DMS53 (cell line): ENCODE data around the gene NCOA5.
"Not testable (repeated sequence)": the region's sequence is repeated elsewhere in the genome, so short reads cannot be mapped to it uniquely, and the experiment has no call there.

Source experiments
- DNase-seq: peaks from one replicate; lab custom pipeline; 2025; lab: John Stamatoyannopoulos, UW

The NCOA5 gene

DNA sequence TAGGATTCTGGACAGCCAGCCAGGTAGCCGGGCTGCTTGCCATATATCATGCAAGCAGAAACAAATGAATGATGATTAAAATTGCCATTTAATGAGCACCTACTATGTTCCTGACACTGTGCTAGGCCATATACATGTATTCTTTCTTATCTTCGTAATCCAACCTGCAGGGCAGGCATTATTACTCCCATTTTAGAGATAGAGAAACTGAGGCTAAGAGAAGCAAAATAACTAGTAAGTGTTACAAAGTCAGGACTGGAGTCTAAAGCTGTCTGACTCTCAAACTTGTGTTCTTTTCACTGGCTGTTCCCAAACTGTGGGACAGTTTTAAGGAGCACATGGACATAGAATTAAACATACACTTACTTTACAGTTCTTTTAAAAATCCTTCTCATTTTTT lies 30.4 kb upstream of the NCOA5 start:
- DNase-seq: no peak

DNA sequence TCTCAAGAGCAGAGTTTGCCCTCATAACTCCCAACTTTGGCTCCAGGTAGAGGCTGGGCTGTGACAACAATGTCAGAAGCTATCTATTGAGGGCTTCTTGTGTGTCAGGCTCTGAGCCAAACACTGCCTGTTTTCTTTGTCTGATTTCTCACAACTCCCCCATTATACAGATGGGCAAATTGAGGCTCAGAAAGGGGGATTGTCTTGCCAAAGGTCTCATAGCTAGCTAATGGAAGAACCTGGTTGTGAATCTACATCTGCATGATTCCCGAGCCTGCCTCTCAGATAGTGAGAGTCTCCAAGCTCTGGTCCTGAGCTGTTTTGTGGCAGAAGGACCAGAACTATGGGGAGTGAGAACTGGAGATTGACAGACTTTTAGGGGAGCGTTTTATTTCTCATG lies 29.8 kb upstream of the NCOA5 start:
- DNase-seq: no peak

DNA sequence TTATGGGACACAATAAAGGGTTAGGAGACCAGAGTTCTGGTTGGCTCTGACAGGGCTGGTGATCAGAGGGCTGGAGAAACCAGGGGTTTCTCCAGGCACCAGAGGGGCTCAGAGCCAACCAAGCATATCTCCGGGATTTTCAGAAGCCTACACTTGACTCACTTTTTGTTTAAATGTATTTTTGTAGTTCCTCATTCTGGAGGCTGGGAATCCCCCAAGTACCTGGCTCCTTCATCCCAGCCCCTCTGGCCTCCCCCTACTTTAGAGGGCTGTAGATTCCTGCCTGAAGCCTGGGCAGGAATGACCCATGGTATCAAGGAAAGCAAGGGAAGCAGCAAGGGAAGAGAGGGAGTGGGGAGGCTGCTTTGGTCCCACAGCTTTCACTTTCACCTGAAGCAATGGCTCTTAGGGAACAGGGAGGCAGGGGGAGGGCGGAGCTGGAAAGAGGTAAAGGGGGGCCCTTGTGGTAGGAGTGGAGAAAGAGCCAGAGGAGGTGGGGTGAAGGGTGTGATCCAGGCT lies 29.3 kb upstream of the NCOA5 start:
- DNase-seq: peak; percentile 15

GRCh38 chr20:46118481-46119020 lies 28.8 kb upstream of the NCOA5 start:
- DNase-seq: no peak

GRCh38 chr20:46117704-46118467 lies 28.1 kb upstream of the NCOA5 start, which contains the start of gene CD40:
Gene CD40 (plus strand): TSS chr20:46118314. CDS start chr20:46118344, 30 bp downstream.
- DNase-seq: peak; percentile 79

DNA sequence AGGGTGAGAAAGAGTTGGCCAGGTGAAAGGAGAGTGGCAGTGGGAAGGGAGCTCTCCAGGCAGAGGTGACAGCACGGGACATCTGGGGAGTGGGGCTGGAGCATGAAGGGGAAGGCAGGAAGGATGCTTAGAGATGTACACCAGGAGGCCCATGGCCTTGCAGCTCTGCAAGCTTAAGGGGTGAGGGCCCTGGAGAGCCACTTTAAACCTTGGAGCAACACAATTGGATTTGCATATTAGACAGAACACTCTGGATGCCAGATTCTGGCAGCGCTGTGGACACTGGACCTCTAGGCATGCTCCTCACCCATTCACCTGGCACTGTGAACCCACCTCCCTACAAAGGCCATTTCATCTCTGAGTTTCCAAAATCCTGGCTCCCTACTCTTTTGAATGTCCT lies 24.7 kb upstream of the NCOA5 start:
- DNase-seq: no peak

GRCh38 chr20:46113113-46113470 lies 23.3 kb upstream of the NCOA5 start:
- no peak for DNase-seq

DNA sequence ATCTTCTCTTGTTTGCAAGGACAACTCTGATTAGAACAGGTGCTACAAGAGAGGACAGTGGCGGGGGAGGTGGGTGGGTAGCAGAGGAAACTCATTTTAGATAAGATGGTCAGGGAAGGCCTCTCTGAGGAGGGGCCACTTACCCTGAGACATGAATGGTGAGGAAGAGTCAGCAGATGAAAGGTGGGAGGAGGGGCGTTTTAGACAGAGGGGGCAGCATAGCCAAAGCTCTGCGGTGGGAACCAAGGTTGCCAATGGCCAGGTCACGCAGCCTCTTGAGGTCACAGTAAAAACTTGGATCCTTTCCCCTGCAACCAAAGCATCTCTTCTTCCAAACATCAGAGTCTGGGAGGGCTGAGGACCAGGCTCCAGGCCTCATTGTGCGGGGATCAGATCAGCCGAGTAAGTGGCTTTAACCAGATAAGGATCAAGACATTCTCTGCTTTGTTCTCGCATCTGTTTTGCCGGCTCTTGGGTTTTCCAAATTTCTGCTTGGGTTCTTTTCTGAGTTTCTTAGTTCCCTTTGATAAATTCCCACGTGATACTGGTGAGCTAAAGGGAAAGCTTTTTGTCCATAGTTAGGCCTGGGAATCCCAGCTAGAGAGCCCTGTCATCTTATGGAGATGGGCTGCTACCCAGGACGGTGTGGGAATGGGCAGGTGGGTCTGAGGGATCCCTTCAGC lies 22.8 kb upstream of the NCOA5 start:
- DNase-seq: no peak

- DNase-seq: no peak
Observed at GRCh38 chr20:46111836-46112212, 22.1 kb upstream of the NCOA5 start.

GRCh38 chr20:46111028-46111835 lies 21.5 kb upstream of the NCOA5 start:
- DNase-seq: no peak

DNA sequence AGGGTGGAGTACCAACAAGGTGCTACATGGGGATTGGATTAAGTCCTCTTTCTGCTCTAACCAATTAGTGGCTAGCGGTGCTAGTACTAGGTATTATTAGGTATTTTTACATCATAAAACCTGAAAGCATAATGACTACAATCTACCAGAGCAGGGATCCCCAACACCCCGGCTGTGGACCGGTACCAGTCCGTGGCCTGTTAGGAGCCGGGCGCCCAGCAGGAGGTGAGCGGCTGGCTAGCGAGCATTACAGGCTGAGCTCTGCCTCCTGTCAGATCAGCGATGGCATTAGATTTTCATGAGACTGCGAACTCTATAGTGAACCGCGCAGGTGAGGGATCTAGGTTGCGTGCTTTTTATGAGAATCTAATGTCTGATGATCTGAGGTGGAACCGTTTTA lies 19.2 kb upstream of the NCOA5 start:
- DNase-seq: no peak

DNA sequence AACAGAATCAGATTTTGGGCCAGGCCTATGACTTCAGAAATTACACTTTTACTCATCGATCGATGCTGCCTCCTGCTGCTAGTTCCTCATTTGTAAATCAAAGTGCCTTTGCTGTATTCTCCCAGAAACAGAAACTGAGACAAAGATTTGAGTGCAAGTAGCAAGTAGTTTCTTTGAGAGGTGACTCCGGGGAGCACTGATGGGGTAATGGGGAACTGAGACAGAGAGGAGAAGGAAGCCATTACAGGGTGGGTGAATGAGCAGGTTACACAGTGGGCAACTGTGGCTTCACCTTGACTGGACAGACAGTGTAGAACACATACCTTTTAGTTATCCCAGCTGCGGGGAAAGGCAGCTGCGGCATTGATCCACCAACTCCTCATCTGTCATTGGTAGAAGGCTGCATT lies 18.7 kb upstream of the NCOA5 start:
- no peak for DNase-seq

GRCh38 chr20:46107061-46107460 lies 17.3 kb upstream of the NCOA5 start:
- DNase-seq: no peak

GRCh38 chr20:46104262-46104661 lies 14.5 kb upstream of the NCOA5 start:
- no peak for DNase-seq

DNA sequence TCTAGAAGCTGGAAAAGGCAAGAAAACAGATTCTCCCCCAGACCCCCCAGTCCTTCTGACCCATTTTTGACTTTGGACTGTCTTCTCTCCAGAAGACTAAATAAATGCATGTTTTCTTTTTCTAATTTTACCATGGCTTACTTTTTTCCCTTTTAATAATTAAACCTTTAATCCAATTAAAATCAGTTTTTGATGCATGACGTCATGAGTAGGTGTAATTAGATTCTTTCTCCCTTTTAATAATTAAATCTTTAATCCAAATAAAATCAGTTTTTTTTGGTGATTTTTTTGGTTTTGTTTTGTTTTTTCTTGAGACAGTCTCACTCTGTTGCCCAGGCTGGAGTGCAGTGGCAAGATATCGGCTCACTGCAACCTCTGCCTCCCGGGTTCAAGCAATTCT lies 13.2 kb upstream of the NCOA5 start:
- no peak for DNase-seq

DNA sequence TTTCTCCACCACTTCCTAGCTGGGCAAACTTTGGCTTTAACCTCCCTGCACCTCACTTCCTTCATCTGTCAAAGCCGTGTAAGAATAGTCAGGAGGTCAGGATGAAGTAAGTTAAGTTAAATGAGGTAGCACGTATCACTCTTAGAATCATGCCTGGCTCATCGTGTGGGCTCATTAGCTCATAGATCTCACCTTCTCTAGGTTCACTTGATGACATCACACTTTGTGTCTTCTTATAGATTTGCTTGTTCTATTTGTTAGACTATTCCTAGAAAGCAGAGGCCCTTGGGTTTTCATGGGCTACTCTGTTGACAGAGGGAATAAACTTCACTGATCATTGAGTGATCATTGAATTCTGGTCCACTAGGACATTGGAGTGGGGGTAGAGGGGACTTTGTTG lies 12.2 kb upstream of the NCOA5 start:
- no peak for DNase-seq

GRCh38 chr20:46100988-46101387 lies 11.2 kb upstream of the NCOA5 start:
- DNase-seq: no peak

GRCh38 chr20:46100444-46100843 lies 10.7 kb upstream of the NCOA5 start:
- DNase-seq: not testable (repeated sequence)

DNA sequence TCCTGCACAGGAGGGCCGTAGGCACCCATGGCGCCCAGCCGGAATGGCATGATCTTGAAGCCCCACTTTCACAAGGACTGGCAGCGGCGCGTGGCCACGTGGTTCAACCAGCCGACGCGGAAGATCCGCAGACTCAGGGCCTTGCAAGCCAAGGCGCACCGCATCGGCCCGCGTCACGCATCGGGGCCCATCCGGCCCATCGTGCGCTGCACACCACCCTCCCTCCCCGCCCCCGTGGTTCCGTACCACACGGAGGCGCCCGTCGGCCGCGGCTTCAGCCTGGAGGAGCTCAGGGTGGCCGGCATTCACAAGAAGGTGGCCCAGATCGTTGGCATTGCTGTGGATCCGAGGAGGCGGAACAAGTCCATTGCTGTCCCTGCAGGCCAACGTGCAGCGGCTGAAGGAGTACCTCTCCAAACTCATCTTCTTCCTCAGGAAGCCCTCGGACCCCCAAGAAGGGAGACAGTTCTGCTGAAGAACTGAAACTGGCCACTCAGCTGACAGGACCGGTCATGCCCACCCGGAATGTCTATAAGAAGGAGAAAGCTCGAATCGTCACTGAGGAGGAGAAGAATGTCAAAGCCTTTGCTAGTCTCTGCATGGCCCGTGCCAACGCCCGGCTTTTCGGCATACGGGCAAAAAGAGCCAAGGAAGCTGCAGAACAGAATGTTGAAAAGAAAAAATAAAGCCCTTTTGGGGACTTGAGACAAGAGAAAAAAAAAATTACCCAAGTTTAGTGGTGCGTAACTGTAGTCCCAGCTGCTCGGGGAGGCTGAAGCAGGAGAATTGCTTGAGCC lies 9.9 kb upstream of the NCOA5 start:
- DNase-seq: no peak

DNA sequence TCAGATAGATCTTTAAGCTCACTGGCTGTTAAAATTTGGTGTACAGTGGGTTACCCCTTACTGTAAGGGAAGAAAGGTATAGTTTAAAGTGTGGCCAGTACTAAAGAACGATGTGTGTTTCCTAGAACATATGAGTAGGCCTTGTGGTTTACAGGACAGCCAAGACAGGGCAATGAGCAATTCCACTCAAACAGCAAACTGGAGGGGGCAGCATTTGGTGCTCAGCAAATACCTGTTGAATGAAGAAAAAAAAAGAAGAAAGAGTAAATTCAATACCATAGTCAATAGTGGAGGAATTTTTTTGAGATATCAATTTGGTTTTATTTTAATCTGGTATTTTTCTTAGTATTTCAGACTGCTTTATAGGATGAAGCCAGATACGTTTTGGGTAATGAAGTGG lies 3.8 kb upstream of the NCOA5 start:
- no peak for DNase-seq
